HG02884 (cell line): ENCODE measurements around the gene TNIP2.
A peak's percentile ranks its signal among the peaks of the same experiment; 100 is the strongest.

Source experiments
- ATAC-seq: cut with Tn5 transposase; IDR thresholded peaks from one replicate; pipeline ENCODE4 v1.9.1; 2021; ENCODE audit warnings: mild to moderate bottlenecking, moderate library complexity; ENCODE audit not compliant: unreplicated experiment

The TNIP2 gene

DNA sequence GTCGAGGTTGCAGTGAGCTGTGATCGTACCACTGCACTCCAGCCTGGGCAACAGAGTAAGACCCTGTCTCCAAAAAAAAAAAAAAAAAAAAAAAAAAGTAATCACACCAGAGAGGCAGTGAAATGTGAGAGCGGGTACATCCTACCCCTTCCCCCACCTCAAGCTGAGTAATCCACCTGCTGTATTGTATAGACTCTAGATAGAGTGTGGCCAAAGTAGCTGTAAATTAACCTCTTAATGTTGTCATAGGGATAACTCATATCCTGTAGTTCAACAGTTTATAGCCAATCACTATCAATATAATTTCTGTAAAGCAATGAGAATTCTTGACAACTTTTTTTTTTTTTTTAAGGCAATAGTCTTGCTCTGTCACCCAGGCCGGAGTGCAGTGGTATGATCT lies 30.8 kb downstream of the TNIP2 start:
- ATAC-seq = no peak

DNA sequence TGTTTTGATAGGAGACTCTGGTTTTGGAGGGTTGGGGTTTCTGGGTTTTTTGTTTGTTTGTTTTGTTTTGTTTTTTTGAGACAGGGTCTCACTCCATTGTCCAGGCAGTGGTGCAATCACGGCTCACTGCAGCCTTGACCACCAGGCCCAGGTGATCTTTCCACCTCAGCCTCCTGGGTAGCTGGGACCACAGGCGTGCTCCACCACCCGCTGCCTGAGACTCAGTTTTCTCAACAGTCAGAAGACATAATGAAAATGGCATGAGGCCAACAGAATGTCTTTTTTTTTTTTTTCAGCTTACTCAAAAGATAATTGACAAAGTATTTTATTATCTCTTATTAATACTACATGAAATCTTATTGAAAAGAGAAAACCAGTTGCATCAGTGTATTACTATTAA lies 32.4 kb downstream of the TNIP2 start:
- no peak for ATAC-seq

DNA sequence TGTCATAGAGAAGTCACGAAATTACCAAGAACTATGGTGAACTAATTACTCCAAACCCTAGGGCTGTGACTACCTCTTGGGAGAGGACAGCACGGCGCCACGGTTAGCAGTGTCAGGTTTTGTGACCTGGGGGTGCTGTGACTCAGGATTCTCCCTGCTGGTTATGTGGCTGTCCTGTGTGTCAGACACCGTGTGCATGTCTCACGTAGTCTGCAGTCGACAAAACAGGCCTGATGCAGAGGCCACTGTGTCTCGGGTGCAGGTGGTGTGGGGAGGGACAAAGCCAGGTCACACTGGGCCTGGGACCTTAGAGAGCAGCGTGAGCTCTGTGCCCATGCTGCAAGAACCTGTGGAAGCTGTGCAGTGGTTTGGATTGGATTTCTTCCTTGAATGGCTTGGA lies 34.1 kb downstream of the TNIP2 start:
- no peak for ATAC-seq

DNA sequence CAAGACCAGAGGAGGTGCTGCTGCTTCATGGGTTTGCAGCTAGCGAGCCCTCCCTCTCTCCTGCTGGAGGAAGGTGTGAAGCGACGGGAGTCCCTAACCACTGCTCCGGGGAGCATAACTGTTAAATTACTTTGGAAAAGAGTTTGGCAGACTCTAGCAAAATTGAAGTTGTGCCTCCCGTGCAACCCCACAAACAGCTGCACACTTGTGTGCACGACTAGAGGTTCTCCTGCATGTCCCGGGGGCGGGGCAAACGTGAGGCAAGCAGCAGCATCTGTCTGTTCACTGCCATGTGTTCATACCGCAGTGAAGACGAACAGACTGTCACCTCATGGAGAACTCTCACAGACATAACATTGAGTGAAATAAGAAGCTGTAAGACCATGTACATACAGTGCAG lies 34.5 kb downstream of the TNIP2 start:
- no peak for ATAC-seq

DNA sequence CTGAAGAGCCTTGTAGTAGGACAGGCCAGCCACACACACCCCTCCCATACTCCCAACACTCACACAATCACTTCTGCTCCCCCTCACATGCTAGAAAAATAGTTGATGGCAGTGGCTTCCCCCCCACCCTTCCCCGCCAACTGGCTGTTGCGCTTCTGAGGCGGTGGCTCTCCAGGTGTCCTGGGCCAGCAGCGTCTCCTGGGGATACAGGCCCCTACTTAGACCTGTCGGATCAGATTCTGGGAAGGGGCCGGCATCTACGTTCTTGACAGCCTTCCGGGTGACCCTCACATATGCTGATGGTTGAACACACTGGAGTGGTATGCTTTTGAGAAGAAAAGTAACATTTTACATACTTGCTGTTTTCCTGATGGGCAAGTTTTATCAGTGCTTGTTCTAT lies 39.9 kb downstream of the TNIP2 start:
- ATAC-seq = no peak

DNA sequence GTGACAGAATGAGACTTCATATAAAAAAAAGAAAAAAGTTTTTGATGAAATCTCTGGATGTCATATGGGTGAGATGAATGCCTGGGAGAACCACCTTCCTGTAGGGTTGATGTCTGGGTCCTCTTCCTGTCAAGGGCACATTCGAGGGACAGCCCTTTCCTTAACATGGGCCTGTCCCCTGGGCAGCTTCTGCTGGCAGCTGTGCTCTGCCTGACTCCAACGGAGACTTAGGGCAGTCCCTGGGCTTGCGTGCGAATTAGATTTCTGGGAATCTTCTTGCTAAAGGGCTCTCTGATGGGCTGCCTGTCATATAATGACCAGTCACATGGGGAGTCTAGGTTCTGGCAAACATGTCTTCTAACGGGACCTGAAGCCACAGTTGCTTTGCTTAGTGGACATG lies 40.7 kb downstream of the TNIP2 start:
- no peak for ATAC-seq

DNA sequence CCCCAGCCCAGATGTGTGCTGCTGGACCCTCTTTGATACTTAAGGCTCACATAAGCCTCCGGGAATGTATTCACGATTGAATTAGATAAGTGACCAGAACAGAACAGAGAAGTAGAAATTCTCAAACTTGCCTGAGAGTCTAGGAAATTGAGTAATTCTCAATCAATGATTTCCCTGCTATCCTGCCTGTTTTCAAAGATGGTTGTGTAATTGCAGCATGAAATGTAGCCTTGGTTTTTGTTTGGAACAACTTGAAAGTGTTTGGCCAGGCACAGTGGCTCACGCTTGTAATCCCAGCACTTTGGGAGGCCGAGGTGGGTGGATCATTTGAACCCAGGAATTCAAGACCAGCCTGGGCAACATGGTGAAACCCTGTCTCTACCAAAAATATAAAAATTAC lies 41.2 kb downstream of the TNIP2 start:
- ATAC-seq = no peak

DNA sequence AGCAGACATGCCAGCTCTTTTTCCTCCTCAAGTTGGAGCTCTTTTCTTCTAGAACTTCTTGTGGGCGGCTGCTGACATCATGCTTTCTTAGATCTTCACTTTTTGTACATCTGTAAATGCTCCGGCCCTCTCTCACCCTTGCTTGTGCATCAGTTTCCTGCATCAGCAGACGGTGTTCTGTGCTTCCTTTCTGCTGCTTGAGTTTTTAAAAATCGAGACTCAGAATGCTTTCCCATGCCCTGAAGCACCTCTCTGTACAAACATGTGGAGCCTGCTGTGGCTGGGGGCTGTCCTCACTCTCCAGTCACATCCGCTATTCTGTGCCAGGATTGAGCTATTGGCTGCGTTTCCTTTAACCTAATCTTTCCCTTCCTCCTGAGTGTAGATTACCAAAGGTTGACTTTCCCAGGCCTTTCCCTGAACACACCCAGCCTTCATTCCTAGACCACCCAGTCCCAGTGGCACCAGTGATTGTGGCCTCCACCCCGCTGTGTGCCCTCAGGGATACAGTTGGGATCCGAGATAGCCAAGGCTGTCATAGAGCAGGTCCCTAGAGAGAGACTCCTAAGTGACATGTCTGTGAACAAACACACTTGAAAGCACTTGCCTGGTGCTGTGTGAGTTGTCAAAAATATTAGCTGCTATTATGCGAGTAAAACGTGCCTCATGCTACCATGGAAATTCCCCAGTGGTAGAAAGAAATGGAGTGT lies 41.9 kb downstream of the TNIP2 start:
- ATAC-seq = no peak

DNA sequence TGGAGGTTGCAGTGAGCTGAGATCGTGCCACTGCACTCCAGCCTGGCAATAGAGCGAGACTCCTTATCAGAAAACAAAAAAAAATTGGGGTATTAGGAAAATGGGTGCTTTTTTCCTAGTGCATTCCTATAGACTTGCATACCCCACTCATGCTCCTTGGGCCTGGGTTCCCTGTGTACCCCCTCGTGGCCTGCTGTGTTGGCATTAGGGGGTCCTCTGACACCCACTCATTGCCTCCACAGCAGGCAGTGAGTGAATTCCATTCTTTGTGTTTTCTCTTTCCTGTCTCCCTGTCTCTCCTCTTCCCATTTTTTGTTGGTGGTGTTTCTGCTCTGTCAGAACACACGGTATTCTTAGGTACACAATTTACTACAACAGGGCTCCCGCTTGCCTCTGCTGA lies 42.8 kb downstream of the TNIP2 start:
- no peak for ATAC-seq

DNA sequence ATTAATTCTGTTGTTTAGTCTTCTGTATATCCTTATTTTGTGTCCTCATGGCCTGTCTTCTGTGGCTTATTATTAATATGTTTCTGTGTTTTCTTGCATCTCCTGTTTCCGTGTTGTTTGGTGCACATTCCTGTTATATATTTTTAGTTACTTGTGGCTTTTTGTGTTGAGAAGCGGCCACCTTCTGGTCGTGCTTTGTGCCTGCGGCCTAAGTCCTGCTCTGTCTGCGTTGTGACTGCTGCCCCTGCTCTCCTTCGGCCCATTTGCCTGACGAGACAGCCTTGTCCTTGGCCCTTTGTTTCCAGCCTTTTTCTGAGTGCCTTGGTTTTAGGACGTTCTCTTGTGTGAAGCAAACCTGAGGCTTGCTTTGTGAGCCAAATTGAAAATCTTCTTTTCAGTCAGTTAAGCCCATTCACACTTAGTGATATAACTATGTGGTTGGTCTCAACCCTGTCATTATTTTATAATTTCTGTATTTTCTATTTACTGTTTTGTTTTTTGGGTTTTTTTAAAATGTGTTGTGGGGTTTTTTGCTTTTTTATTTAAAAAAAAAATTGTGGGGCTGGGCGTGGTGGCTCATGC lies 43.8 kb downstream of the TNIP2 start:
- ATAC-seq = no peak

DNA sequence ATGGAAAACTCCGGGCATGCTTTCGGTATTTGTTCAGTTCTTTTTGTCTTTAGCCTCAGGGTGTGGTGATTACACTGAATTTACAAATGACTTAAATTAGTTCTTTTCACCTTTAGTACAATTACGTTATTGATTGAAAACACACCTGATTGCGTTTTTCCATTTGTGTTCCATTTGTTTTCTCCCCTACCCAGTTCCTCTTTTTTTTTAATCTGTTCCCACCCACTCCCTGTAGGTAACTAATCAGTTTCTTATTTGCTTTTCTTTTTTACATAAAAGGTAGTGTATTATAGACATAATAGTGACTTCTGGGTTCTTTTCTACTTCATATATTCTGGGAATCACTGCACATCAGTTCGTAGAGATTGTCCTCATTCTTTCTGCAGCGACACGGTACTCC lies 53.4 kb downstream of the TNIP2 start:
- no peak for ATAC-seq

DNA sequence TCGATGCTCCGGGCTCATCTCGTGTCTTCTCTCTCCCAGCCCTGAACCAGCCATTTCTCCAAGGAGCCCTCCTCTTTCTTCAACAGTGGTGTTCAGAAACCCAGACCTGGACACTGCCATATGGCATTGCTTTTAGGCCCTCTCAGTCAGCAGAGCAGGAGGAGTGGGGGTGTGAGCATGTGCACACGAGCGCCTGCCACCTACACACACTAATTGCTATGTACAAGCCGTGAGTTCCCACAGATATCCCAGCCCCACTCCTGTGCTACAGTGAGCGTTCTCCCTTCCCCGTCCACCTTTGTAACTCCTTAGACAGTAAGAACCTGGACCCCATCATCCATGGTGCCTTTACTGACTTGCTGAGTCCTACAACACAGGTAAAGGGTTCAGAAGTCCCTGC lies 53.8 kb downstream of the TNIP2 start:
- ATAC-seq = no peak

DNA sequence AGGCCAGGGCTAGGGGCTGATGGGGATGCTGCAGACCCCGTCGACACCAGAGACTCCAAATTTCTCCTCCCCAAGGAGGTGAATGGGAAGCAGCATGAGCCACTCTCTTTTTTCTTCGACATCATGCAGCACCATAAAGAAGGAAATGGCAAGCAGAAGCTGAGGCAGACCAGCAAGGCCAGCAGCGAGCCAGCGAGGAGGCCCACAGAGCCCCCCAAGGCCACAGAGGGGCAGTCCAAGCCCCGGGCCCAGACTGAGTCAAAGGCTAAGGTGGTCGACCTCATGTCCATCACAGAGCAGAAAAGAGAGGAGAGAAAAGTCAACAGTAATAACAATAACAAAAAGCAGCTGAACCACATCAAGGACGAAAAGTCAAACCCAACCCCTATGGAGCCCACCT lies 56.1 kb downstream of the TNIP2 start:
- no peak for ATAC-seq

DNA sequence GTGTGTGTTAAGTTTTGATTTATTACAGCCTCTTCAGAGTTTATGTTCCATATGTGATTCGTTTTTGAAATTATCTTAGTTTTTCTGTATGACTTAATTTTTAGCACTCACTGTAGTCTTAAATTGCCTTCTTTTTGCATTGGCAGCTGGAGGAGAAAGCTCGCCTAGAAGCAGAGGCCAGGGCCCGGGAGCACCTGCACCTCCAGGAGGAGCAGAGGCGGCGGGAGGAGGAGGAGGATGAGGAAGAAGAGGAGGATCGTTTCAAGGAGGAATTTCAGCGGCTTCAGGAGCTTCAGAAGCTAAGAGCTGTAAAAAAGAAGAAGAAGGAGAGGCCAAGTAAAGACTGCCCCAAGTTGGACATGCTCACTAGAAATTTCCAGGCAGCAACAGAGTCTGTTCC lies 56.6 kb downstream of the TNIP2 start:
- ATAC-seq = no peak

DNA sequence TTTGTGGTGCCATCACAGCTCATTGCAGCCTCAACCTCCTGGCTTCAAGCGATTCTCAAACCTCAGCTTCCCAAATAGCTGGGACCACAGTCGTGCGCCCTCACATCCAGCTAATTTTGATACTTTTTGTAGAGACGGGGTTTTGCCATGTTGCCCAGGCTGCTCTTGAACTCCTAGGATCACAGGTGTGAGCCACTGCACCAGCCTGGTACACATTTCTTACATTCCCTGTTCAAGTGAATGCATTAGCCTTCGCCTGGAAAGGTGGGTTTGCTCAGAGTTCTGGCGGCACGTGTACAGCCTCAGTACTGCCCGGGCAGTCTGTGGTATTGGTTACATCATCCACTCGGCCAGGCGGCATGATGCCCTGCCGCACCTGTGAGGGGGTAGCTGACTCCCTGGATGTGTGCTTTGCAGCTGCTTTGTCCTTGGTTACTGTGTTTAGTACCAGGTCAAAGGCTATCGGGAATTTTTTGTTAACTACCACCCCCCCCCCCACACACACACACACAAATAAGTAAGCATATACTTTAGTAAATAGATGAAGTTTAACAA lies 57.1 kb downstream of the TNIP2 start:
- ATAC-seq = no peak

DNA sequence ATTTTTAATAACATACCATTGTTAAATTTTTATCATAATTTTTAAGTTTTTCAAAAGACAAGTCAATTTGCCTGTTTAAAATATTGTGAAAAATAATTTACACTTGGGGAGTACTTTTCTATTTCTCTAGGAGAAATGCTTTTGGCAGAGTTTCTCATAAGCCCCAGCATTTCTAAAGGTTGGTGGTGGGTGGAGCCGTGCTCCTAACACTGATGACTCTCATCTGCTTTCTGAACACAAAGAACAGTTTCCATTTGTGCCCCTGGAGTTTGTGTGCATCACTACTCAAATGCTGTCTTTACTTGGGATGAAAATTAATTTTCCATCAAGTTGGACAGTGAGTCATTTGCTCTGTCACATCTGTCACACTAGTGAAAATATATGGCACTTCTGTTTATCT lies 57.6 kb downstream of the TNIP2 start:
- ATAC-seq = no peak

DNA sequence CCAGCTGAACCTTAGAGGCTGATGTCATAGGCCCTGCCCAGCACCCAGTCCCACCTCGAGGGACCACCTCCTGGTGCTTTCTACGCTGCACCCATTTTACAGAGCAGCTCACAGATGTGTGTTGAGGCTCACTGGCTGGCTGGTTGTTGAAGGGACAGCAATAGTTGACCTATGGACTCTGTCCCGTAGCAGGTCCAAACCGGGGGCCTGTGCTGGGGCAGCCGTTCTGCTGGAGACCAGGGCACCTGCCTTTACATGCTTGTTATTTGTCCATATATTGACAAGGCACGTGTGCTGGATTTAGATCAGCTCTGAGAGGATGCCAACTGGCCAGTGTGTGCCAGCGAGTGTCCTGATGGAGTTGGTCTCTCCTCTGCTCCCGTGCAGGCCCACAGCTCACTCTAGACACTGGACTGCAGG lies 58.1 kb downstream of the TNIP2 start:
- no peak for ATAC-seq

DNA sequence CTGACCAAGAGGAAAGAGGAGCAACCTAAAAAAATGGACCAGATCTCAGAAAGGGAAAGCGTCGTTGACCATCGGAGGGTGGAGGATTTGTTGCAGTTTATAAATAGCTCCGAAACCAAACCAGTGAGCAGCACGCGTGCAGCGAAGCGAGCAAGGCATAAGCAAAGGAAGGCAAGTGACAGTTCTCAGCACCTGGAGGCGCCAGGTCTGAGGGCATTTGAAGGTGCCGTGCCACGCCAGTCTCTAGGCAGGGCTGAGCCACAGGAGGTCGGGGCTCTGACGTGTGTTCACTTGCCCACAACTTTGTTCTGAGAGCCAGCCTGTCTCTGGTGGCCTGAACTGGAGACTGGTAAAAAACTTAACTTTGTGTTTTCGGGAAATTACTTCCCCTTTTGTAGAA lies 59.7 kb downstream of the TNIP2 start:
- peak; percentile 88 for ATAC-seq

DNA sequence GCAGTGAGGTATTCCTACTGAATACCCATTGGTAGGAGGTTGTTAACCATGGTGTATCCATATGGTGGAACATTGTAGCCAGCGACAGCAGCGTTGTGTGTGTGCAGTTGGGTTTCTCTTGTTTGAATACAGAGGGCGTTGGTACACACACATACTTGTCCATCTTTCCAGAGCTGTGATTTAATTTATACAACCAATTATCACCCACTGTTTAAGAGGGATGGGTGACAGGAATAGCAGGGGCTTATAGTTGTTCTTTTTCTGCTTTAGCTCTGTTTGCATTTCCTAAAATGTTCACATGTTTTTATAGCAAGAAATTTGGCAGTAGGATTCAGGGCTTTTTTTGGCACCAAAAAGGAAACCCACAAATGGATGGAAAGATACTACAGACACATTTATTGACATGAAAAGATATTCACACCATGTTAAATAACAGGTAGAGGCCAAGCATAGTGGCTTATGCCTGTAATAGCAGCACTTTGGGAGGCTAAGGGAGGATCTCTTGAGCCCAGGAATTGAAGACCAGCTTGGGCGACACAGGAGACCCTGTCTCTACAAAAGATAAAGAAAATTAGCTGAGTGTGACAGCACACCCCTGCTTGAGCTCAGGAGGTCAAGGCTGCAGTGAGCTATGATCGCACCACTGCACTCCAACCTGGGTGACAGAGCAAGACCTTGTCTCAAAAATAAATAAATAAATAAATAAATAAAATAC lies 60.6 kb downstream of the TNIP2 start:
- ATAC-seq = no peak

DNA sequence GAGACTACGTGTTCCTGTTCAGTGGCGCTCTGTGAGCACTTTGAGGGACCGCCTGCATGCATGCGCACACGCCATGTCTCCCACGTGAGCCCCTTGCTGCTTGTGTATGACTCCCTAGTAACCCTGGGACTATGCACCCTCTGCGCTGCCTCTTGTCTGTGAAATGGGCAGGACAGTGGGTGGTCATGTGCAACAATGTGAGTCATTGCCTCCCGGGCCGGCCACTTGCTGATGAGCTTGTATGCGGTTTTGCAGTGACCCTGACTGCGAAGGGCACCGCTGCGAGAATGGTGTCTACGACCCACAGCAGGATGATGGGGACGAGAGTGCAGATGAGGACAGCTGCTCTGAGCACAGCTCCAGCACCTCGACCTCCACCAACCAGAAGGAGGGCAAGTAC lies 61.4 kb downstream of the TNIP2 start:
- no peak for ATAC-seq

DNA sequence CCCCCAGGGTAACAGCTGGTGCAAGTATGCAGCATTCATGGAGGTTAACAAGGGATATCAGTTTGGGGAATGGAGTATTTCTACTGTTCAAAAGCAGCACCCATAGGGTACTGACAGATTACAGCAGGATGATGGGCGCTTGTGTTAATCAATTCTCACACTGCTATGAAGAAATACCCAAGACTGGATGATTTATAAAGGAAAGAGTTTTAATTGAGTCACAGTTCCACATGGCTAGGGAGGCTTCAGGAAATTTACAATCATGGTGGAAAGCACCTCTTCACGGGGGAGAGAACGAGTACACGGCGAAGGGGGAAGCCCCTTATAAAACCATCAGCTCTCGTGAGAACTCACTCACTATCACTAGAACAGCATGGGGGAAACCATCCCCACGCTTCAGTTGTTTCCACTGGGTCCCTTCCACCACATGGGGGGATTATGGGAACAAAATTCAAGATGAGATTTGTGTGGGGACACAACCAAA lies 64.1 kb downstream of the TNIP2 start:
- ATAC-seq = no peak
